Epithelial cell of esophagus (primary cell): Measurements from ENCODE around the gene TMEM165.

ENCODE experiments used
- DNase-seq: peaks from one replicate; pipeline ENCODE4 v3.0.0; 2010; ENCODE audit warnings: low read depth
- H3K4me3 ChIP-seq: 2 replicates; pipeline ENCODE4 v1.5.1; 2011; ENCODE audit warnings: mild to moderate bottlenecking, low read length, control low read depth
- TF ChIP-seq, protein P1 (sequence below): IDR thresholded peaks from 2 replicates; pipeline ENCODE4 v1.5.1; 2011; ENCODE audit warnings: low read depth, mild to moderate bottlenecking, low read length, control low read depth, inconsistent platforms; ENCODE audit not compliant: insufficient read depth; ENCODE audit errors: missing control alignments

Gene TMEM165

GRCh38 chr4:55416176-55416575, 20.4 kb downstream of the TMEM165 start:
- TF ChIP-seq, protein P1, sequence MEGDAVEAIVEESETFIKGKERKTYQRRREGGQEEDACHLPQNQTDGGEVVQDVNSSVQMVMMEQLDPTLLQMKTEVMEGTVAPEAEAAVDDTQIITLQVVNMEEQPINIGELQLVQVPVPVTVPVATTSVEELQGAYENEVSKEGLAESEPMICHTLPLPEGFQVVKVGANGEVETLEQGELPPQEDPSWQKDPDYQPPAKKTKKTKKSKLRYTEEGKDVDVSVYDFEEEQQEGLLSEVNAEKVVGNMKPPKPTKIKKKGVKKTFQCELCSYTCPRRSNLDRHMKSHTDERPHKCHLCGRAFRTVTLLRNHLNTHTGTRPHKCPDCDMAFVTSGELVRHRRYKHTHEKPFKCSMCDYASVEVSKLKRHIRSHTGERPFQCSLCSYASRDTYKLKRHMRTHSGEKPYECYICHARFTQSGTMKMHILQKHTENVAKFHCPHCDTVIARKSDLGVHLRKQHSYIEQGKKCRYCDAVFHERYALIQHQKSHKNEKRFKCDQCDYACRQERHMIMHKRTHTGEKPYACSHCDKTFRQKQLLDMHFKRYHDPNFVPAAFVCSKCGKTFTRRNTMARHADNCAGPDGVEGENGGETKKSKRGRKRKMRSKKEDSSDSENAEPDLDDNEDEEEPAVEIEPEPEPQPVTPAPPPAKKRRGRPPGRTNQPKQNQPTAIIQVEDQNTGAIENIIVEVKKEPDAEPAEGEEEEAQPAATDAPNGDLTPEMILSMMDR, result no peak

GRCh38 chr4:55424791-55425190, 29.0 kb downstream of the TMEM165 start:
- DNase-seq, result no peak
- TF ChIP-seq, protein P1, result no peak
- no peak overlapping the region for H3K4me3 ChIP-seq

More at GRCh38 chr4:55416176-55416575, 20.4 kb downstream of the TMEM165 start:
- DNase-seq, result no peak
- no peak overlapping the region for H3K4me3 ChIP-seq

- H3K4me3 ChIP-seq, result no peak overlapping the region
- no peak for DNase-seq
- TF ChIP-seq, protein P1, result no peak
Observed at GRCh38 chr4:55431710-55432336, 36.1 kb downstream of the TMEM165 start.

DNA sequence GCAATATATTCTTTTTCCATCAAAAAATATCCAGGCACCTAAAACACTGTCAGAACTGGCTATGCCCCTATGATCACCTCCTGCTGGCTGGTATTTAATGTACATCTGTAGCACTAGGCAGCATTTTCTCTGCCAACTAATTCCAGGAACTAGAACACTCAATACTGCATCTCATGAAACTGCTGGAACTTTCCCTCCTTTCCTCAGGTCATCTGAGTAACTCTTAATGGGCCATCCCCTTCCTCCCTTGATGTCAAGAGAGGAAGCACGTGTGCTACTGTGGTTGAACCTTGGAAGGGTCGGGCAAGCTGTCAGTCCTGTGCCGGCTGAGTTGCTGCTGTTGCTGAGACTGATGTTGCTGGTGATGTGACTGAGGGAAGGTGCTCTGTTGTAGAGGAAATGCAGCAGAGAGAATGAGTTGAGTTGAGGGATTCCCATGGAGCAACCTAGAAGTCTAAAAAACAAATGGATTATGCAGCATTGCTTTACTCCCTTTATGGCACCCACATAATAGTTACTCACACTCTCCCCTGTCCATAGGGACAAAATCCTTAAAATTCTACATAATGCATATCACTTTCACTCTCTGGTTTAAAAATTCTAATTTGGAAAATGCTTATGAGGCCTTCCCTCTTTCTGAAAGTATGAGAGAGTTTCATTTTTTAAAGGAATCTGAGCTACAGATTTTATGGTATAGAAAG, 39.5 kb downstream of the TMEM165 start:
- DNase-seq, result peak; percentile 32
- TF ChIP-seq, protein P1, result peak; percentile 54
- H3K4me3 ChIP-seq, result no peak overlapping the region

DNA sequence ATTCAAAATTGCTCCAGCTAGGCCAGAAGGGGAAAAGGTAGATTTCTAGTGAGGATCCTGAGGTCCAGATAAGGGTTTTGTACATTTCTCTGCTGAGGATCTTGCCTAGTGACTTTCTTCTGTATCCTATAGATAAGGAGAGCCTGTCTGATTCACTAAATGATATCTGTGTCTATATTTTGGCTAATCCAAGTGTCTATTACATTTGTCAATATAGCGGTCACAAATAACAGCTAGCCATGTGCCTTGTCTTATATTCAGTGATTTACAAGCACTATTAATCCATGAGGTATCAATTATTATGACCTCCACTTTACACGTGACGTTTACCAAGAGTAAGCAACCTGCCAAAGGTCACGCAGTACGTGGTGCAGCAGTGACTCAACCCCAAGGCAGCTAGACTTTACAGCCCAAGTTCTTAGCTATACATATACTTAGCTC, 41.6 kb downstream of the TMEM165 start:
- peak; percentile 61 for DNase-seq
- TF ChIP-seq, protein P1, result no peak
- no peak overlapping the region for H3K4me3 ChIP-seq

GRCh38 chr4:55437823-55438222, 42.1 kb downstream of the TMEM165 start:
- DNase-seq, result no peak
- TF ChIP-seq, protein P1, result no peak
- no peak overlapping the region for H3K4me3 ChIP-seq
